Stimulated activated CD4-positive, alpha-beta T cell treated with anti-CD3 and anti-CD28 coated beads, Interleukin-15, amount 100 ng/mL, for 1 hour (primary cell): ENCODE measurements around the gene PCDH10.
"Not testable (repeated sequence)": the region's sequence is repeated elsewhere in the genome, so short reads cannot be mapped to it uniquely, and the experiment has no call there.

ENCODE experiments used
- DNase-seq, 2 donors: peaks; one replicate each; pipeline ENCODE4 v3.0.0-alpha.2; 2020; ENCODE audit warnings: low read depth in 1 of 2, low spot score in 1 of 2

PCDH10 gene

DNA sequence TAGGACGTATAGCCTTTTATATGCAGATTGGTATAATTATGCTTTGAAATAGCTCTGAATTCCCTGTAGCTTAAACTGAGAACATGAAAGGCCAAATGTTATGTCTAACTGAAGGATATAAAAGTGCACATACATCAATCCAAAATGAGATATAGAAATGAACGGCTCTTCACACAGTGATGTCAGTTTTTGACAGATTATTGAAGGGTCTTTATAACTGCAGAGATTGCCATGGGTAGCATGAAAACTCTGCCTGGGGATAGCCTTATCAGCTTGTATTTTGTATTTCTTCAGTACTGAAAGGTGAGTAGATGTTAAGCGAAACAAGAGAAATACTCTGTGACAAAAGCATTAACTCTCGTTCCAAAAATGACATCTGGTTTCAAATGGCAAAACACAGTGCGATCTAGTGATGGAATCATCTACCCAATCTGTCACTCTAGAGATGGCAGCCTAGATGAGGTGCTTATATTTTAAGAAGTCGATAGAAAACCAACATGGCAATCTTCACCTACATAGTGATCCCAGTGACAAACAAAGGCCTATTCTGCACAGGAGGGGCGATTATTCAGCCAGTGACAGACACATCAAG lies 59.7 kb downstream of the PCDH10 start:
- no peak for DNase-seq

DNA sequence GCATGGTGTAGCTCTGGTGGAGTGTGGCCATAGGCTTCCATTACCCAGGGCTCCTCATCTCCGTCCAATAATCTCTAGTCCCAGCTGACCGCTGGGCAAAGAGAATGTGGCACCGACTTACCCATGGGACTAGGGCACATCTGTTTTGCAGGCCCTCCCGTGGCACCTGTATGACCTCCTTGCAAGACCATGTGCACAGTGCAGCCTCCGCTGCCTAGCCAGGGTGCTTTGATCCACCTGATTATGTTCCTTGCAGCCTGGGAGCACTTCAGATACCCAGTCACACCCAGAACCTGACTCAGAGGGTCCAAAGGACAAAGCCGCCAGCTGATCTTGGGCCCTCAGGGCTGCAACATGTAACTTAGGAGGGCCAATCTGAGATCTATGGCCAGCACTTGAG lies 84.8 kb downstream of the PCDH10 start:
- no peak for DNase-seq

DNA sequence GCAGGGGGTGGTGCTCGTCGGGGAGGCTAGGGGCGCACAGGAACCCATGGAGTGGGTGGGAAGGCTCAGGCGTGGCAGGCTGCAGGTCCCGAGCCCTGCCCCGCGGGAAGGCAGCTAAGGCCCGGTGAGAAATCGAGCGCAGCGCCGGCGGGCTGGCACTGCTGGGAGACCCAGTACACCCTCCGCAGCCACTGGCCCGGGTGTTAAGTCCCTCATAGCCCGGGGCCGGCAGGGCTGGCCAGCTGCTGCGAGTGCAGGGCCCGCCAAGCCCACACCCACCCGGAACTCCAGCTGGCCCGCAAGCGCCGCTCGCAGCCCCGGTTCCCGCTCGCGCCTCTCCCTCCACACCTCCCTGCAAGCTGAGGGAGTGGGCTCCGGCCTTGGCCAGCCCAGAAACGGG lies 91.4 kb downstream of the PCDH10 start:
- DNase-seq = not testable (repeated sequence)
